IPS DF 4.7 (cell line): ENCODE results near the gene LEF1.
"Not testable (repeated sequence)": the region's sequence is repeated elsewhere in the genome, so short reads cannot be mapped to it uniquely, and the experiment has no call there.

ENCODE experiments used
- DNase-seq: peaks from one replicate; pipeline ENCODE4 v3.0.0-alpha.2; 2013; ENCODE audit warnings: low spot score; ENCODE audit errors: extremely low read depth

The LEF1 gene

GRCh38 chr4:108035691-108036090 lies 133.0 kb downstream of the LEF1 start:
- DNase-seq, result no peak

GRCh38 chr4:108034565-108034964 lies 134.2 kb downstream of the LEF1 start:
- no peak for DNase-seq

GRCh38 chr4:108033348-108033747 lies 135.4 kb downstream of the LEF1 start:
- DNase-seq, result no peak

- no peak for DNase-seq
Measured at GRCh38 chr4:108031427-108032083, 137.2 kb downstream of the LEF1 start.

- peak; percentile 9 for DNase-seq
Measured at GRCh38 chr4:108030332-108030731, 138.4 kb downstream of the LEF1 start.

GRCh38 chr4:108029731-108030130 lies 139.0 kb downstream of the LEF1 start:
- no peak for DNase-seq

- DNase-seq, result no peak
Measured at GRCh38 chr4:108029016-108029720, 139.6 kb downstream of the LEF1 start.

- DNase-seq, result no peak
Measured at GRCh38 chr4:108024878-108025165, 143.9 kb downstream of the LEF1 start.

DNA sequence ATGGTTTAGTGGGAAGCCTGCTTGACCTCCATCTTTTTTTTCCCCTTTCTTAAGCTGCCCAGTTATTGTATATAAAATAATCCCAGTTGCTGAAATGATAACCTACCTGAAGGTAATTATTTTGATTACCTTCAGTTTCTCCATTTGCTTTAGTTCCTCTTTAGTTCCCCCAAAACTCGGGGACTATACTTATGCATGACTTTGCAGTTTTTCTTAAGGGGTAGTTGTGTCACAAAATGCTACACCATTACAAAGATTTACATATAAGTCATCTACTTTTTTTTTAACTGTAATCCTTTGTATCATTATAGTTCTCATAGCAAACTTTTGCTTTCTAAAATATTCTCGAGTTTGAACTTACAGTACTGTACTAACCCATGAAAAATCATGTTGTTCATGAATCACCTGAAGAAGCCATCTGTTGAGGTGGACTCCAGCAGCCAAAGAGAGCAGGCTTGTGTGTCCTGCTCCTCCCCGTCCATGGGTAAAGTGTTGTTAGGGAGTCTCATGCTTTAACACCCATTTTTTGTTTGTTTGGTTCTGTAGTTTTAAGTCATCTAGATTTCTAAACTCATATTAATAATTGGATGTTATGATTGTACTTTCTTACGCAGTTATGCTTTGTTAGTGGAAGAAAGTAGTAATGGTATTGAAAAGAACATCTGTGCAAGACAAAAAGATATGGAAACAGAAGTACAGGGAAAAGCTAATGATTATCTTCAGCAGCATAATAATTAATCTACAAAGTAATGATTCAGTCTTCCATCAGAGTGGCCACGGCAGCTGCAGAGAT lies 144.5 kb downstream of the LEF1 start:
- DNase-seq, result no peak

GRCh38 chr4:108018884-108019187 lies 149.9 kb downstream of the LEF1 start:
- DNase-seq, result no peak

DNA sequence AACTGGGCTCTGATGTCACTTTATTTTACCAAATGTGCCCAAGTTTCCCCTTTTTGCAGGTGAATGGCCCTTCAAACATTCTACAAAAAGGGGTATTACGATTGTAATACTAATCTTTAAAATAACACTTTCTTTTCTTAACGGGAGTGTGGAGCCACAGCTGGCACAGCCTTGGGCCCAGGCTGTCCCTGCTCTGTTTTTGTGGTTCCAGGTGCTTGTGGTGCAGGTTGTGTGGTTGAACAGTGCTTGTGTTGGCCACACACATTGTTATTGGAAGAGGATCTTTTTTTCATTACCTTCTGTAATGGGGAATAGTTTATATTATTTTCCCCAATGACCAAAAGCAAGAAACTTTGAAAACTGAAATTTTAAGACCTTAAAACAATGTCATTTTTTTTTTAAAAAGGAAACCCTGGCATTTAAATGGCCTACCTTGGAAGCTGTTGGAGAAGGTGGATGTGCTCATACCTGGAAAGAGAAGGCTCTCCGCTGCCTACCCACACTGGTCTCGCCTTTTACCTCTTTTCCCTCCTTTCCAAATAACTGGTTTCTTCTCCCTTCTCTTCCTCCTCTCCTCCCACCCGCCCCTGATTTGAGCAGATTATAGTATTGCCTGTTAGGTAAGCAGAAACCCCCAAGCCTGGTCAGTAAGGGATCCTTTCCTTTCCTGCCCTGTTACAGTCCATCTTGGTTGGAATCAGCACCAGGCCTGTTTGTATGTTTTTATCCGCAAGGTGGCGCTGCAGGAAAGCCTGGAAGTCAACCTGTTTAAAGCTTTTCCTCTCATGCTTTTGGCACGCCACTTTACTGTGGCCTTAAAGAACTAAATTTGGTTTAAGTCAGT lies 150.5 kb downstream of the LEF1 start:
- DNase-seq, result peak; percentile 49

- no peak for DNase-seq
Measured at GRCh38 chr4:108013955-108014354, 154.8 kb downstream of the LEF1 start.

DNA sequence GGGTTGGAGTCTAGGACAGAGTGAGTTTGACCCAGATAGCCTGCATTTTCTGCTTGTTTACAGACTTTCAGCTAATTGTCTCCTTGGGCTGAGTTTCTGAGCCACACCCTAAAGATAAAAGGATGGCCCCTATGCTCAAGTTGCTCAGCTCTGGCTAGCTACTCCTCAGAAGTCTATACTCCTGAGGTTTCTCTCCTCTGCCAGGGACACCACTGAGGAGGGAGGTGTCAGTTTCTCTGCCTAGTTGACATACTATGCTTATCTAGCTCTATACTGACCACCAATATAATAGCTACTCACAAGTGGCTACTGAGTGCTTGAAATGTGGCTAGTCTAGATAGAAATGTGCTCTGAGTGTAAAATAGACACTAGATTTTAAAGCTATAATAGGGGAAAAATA lies 155.4 kb downstream of the LEF1 start:
- no peak for DNase-seq

DNA sequence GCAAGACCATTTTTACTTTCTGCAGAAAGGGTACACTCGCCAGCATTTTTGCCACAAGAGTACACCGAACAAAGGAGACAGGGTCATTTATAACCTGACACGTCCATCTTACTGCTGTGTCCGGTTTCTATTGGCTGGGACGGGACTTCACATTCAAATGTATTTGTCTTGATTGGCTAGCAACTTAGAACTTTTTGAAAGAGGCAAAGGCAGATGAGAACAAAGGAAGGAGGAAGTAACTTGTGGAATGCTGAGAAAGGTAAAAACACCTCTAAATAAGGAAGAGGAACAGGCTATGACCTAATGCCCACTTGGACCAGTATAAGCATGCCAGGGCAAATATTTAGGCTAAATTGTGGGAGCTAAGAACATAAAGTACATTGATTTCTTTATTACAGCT lies 156.3 kb downstream of the LEF1 start:
- not testable (repeated sequence) for DNase-seq

DNA sequence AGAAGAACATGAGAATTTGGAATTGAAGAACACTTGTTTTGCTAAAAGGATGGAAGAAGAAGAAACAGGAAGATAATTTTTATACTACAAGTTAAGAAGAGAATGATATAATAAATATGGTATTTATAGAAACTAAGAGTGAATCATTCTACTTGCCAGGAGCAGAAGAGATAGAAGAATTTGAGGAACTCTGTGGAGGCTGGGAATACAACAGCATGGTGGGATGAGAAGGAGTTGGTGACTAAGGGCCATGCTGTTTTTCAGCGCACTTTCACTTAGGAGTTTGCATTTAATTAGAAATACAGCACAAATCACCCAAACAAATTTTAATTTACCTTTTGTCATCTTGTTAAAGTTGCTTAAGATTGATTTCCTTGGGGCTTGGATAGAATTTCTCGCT lies 158.6 kb downstream of the LEF1 start:
- no peak for DNase-seq

- DNase-seq, result no peak
Measured at GRCh38 chr4:108008721-108009120, 160.0 kb downstream of the LEF1 start.

DNA sequence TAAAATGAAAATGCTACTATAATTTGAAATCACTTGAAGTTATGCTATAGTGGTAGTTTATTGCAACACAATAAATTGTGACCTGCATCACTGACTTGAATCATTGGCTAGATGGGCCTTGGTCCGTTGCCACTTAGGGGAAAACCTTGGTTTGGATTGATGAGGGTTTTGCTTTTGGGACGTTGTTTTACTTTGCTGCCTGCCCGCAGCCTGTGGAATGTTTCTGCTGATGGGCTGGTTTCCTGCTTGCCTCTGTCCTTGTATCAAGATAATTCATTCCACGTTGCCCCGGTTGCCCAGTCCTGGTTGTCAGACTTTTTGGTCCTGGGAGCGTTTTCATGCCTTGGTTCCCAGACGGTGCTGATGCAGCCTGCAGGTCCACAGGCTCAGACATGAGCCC lies 160.7 kb downstream of the LEF1 start:
- DNase-seq, result no peak

GRCh38 chr4:108006361-108006760 lies 162.4 kb downstream of the LEF1 start:
- no peak for DNase-seq

GRCh38 chr4:108005807-108006206 lies 162.9 kb downstream of the LEF1 start:
- DNase-seq, result no peak

GRCh38 chr4:108004646-108005045 lies 164.1 kb downstream of the LEF1 start:
- DNase-seq, result no peak

DNA sequence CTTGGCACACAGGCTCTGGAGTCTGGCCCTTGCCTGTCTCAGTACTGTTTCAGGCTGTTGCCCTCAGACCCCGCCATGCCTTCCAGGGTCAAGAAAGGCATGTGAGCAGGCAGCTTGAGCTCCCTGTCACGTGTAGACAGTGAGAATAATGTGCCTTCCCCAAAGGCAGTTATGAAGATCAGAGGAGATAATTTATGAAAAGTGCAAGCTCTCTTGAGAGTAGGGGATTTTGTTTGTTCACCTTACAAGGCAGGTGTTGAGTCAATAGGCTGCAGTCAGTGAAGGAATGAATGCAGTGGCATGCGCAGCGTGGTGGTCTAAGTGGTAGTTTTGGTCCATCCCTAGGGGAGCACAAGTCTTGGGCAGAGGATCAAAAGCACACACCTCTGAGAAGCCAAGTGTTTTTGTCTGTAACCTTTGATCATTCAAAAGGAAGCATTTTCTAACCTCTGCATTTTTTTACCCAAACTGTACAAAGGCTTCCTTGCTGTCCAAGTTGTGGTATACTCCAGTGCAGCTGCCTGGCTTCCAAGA lies 164.7 kb downstream of the LEF1 start:
- DNase-seq, result no peak
